ENCODE measurements around the gene ZNF775. TPM values are rescaled to one million over a fixed set of nuclear protein-coding genes. Genes with fewer than 3 reads are reported as not detected.
A peak's percentile ranks its signal among the peaks of the same experiment; 100 is the strongest.

ZNF775 gene
- total and polyA plus RNA-seq, 2 of the 13 experiments (the other 11 are each of a cell fraction or from before 2014, with no cell fraction given), result 3.1 to 3.2 TPM

DNA sequence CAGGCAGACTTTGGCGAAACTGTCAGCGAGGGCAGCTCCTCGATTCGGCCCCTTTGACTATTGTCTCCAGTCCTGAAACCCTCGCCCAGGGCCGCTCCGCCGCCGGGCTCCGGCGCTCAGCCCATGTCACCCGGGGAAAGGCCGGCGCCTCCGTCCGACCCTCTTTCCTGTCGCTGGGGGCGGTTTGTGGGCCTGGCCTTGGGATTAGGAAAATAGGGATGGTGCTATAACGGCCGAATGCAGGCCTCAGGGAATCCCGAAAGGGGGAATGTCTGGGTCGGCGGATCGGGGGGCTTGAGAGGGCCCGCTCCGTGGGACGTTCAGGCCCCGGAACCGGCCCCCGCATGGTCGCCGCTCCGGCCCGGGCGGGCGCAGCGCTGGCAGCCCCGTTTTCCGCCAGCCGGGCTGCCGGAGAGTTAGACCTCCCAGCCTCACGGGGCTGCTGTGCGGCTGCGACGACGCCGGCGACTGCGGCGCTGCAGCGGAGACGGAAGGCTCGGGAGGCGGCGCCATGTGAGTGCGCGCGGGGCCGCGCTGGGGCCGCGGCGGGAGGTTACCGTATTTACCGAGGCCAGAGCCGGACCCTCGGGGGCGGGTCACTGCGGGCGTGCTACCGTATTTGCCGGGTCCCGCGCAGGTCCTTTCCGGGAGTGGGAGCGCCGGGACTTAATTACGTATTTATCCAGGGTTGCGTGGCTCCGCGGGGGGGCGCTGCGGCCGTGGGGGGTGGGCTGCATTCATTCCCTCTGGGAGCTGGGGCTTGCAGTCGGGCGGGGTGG is 25.9 kb downstream of the ZNF775 start (continued):
- TF ChIP-seq, protein P1, sequence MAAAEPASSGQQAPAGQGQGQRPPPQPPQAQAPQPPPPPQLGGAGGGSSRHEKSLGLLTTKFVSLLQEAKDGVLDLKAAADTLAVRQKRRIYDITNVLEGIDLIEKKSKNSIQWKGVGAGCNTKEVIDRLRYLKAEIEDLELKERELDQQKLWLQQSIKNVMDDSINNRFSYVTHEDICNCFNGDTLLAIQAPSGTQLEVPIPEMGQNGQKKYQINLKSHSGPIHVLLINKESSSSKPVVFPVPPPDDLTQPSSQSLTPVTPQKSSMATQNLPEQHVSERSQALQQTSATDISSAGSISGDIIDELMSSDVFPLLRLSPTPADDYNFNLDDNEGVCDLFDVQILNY (CRISPR knock-in tag; conservative IDR thresholded peaks at IDR 0.05), result no peak; the same call in 1 of the 2 replicates
- TF ChIP-seq, protein P2, sequence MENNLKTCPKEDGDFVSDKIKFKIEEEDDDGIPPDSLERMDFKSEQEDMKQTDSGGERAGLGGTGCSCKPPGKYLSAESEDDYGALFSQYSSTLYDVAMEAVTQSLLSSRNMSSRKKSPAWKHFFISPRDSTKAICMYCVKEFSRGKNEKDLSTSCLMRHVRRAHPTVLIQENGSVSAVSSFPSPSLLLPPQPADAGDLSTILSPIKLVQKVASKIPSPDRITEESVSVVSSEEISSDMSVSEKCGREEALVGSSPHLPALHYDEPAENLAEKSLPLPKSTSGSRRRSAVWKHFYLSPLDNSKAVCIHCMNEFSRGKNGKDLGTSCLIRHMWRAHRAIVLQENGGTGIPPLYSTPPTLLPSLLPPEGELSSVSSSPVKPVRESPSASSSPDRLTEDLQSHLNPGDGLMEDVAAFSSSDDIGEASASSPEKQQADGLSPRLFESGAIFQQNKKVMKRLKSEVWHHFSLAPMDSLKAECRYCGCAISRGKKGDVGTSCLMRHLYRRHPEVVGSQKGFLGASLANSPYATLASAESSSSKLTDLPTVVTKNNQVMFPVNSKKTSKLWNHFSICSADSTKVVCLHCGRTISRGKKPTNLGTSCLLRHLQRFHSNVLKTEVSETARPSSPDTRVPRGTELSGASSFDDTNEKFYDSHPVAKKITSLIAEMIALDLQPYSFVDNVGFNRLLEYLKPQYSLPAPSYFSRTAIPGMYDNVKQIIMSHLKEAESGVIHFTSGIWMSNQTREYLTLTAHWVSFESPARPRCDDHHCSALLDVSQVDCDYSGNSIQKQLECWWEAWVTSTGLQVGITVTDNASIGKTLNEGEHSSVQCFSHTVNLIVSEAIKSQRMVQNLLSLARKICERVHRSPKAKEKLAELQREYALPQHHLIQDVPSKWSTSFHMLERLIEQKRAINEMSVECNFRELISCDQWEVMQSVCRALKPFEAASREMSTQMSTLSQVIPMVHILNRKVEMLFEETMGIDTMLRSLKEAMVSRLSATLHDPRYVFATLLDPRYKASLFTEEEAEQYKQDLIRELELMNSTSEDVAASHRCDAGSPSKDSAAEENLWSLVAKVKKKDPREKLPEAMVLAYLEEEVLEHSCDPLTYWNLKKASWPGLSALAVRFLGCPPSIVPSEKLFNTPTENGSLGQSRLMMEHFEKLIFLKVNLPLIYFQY (CRISPR knock-in tag; IDR thresholded peaks at IDR 0.05; ENCODE audit: borderline replicate concordance), result 0 out of 2 replicates have a peak, but pooled peaks have one; percentile 21
- TF ChIP-seq, protein P3, sequence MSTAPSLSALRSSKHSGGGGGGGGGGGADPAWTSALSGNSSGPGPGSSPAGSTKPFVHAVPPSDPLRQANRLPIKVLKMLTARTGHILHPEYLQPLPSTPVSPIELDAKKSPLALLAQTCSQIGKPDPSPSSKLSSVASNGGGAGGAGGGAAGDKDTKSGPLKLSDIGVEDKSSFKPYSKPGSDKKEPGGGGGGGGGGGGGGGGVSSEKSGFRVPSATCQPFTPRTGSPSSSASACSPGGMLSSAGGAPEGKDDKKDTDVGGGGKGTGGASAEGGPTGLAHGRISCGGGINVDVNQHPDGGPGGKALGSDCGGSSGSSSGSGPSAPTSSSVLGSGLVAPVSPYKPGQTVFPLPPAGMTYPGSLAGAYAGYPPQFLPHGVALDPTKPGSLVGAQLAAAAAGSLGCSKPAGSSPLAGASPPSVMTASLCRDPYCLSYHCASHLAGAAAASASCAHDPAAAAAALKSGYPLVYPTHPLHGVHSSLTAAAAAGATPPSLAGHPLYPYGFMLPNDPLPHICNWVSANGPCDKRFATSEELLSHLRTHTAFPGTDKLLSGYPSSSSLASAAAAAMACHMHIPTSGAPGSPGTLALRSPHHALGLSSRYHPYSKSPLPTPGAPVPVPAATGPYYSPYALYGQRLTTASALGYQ (CRISPR knock-in tag; IDR thresholded peaks at IDR 0.05), result peak; percentile 32; the same call in 1 of the 2 replicates
- TF ChIP-seq MXI1 (IDR thresholded peaks at IDR 0.05; ENCODE audit: borderline replicate concordance, low read depth, low read length) (peak; percentile 89; the same call in 2 of the 3 replicates), ETV5 (CRISPR knock-in tag; IDR thresholded peaks at IDR 0.05; ENCODE audit: borderline replicate concordance) (peak; percentile 55; the same call in 1 of the 2 replicates), BCL6 (CRISPR knock-in tag; IDR thresholded peaks at IDR 0.05) (peak; percentile 60), HNF4A (CRISPR knock-in tag; IDR thresholded peaks at IDR 0.05) (no peak), TGIF2 (CRISPR knock-in tag; IDR thresholded peaks at IDR 0.05) (peak; percentile 71), DNMT3B (CRISPR knock-in tag; conservative IDR thresholded peaks at IDR 0.05) (no peak), HDAC6 (IDR thresholded peaks at IDR 0.05; ENCODE audit: low read depth, low read length) (no peak)
- TF ChIP-seq, protein P4, sequence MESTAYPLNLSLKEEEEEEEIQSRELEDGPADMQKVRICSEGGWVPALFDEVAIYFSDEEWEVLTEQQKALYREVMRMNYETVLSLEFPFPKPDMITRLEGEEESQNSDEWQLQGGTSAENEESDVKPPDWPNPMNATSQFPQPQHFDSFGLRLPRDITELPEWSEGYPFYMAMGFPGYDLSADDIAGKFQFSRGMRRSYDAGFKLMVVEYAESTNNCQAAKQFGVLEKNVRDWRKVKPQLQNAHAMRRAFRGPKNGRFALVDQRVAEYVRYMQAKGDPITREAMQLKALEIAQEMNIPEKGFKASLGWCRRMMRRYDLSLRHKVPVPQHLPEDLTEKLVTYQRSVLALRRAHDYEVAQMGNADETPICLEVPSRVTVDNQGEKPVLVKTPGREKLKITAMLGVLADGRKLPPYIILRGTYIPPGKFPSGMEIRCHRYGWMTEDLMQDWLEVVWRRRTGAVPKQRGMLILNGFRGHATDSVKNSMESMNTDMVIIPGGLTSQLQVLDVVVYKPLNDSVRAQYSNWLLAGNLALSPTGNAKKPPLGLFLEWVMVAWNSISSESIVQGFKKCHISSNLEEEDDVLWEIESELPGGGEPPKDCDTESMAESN (CRISPR knock-in tag; conservative IDR thresholded peaks at IDR 0.05), result peak; percentile 89; the same call in 1 of the 2 replicates
- TF ChIP-seq, protein P5, sequence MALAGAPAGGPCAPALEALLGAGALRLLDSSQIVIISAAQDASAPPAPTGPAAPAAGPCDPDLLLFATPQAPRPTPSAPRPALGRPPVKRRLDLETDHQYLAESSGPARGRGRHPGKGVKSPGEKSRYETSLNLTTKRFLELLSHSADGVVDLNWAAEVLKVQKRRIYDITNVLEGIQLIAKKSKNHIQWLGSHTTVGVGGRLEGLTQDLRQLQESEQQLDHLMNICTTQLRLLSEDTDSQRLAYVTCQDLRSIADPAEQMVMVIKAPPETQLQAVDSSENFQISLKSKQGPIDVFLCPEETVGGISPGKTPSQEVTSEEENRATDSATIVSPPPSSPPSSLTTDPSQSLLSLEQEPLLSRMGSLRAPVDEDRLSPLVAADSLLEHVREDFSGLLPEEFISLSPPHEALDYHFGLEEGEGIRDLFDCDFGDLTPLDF (CRISPR knock-in tag; IDR thresholded peaks at IDR 0.05), result peak; percentile 36; the same call in 1 of the 2 replicates
- TF ChIP-seq, protein P6, sequence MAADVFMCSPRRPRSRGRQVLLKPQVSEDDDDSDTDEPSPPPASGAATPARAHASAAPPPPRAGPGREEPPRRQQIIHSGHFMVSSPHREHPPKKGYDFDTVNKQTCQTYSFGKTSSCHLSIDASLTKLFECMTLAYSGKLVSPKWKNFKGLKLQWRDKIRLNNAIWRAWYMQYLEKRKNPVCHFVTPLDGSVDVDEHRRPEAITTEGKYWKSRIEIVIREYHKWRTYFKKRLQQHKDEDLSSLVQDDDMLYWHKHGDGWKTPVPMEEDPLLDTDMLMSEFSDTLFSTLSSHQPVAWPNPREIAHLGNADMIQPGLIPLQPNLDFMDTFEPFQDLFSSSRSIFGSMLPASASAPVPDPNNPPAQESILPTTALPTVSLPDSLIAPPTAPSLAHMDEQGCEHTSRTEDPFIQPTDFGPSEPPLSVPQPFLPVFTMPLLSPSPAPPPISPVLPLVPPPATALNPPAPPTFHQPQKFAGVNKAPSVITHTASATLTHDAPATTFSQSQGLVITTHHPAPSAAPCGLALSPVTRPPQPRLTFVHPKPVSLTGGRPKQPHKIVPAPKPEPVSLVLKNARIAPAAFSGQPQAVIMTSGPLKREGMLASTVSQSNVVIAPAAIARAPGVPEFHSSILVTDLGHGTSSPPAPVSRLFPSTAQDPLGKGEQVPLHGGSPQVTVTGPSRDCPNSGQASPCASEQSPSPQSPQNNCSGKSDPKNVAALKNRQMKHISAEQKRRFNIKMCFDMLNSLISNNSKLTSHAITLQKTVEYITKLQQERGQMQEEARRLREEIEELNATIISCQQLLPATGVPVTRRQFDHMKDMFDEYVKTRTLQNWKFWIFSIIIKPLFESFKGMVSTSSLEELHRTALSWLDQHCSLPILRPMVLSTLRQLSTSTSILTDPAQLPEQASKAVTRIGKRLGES (CRISPR knock-in tag; IDR thresholded peaks at IDR 0.05; ENCODE audit: borderline replicate concordance), result no peak
